ENCODE results near the gene FER. TPM values are rescaled to one million over a fixed set of nuclear protein-coding genes. Genes with fewer than 3 reads are reported as not detected.

The FER gene
- total and polyA plus RNA-seq, 2 of the 8 experiments (the other 6 are each of a cell fraction or from before 2014, with no cell fraction given) = 1.3 to 15.8 TPM

DNA sequence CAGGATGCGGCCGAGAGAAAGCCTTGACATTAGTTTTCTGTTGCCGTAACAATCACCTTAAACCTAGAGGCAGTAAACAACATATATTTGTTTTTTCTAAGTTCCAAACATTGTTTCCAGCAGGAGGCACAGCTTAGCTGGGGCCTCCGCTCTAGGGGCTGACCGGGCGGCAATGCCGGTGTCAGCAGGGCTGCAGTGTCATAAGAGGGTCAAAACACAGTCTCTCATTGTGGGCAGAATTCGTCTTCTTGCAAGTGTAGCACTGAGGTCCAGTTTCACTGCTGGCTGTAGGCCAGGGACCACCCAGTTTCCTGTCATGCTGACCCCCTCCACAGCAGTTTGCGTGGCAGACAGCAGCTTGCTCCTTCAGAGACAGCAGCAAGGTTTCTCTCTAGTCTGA is 475.8 kb downstream of the FER start:
- H2BK12ac ChIP-seq (ENCODE audit: low read depth, low read length) = no peak overlapping the region
- ChIA-PET POLR2A (ENCODE audit: partially characterized antibody) (no interaction called here), CTCF (ENCODE audit: partially characterized antibody) (no interaction called here)
- H3K36me3 ChIP-seq (ENCODE audit: control insufficient read depth in 2 of 4, insufficient read depth in 4 of 4, low read length in 3 of 4) = no peaks in the 10 kb centered on the region
- H3K4ac ChIP-seq (replicated peaks; ENCODE audit: insufficient read length, low read depth, low read length) = no peak overlapping the region
- FAIRE-seq (no peak), DNase-seq (ENCODE audit: low read depth in 1 of 2, low spot score in 2 of 2) (no peak)
- H2AFZ ChIP-seq (ENCODE audit: low read length) = 0 out of 2 replicates have a peak overlapping the region, but pooled peaks have one; percentile 74
- no peak overlapping the region for H4K91ac ChIP-seq (replicated peaks; ENCODE audit: insufficient read length, low read length)
- no peak overlapping the region for H2BK5ac ChIP-seq (ENCODE audit: low read depth, low read length)
- no peak overlapping the region for H3K23ac ChIP-seq (ENCODE audit: insufficient read length)
- H3K23me2 ChIP-seq (ENCODE audit: low read depth, low read length) = no peaks in the 10 kb centered on the region
- H3K79me2 ChIP-seq (ENCODE audit: control insufficient read depth in 1 of 2, insufficient read depth in 2 of 2, low read length in 2 of 2) = no peaks in the 10 kb centered on the region
- peaks cover 8 to 9% of the 10 kb centered on the region in 2 experiments; a peak in 2 of 4 replicates for H3K9me3 ChIP-seq (ENCODE audit: insufficient read depth in 2 of 2, low read depth in 1 of 2, low read length in 1 of 2)
- WGBS, 2 experiments (ENCODE audit: extremely low coverage in 1 of 2, insufficient coverage in 1 of 2, insufficient read length in 1 of 2, insufficient replicate concordance in 2 of 2, low coverage in 1 of 2, low lambda C conversion rate in 2 of 2, missing lambda C conversion rate in 1 of 2) = 85% methylated on average over 9 of the region's 9 CpGs; no CpG with 5 or more reads in 1 of the 2 experiments
- H3K27ac ChIP-seq (ENCODE audit: low read depth, low read length) = no peak overlapping the region
- no peaks in the 10 kb centered on the region for H3K4me1 ChIP-seq (replicated peaks in 1 of 4; ENCODE audit: control insufficient read depth in 3 of 4, insufficient read depth in 4 of 4, low read length in 3 of 4)
- H2BK15ac ChIP-seq (ENCODE audit: low read length) = no peak overlapping the region
- no peaks in the 10 kb centered on the region for H4K20me1 ChIP-seq (replicated peaks in 1 of 2; ENCODE audit: control insufficient read depth in 1 of 2, insufficient read depth in 2 of 2, low read length in 2 of 2)
- H3K18ac ChIP-seq (ENCODE audit: extremely low read depth, low read length) = no peak overlapping the region
- H3K56ac ChIP-seq (replicated peaks; ENCODE audit: insufficient read length, low read depth, low read length) = no peak overlapping the region
- no peak overlapping the region for H4K8ac ChIP-seq (ENCODE audit: extremely low read depth, insufficient read depth, low read length)
- no peaks in the 10 kb centered on the region for H3K27me3 ChIP-seq (replicated peaks in 1 of 4; ENCODE audit: control insufficient read depth in 3 of 4, extremely low read depth in 1 of 4, insufficient read depth in 3 of 4, low read length in 3 of 4)
- H4K5ac ChIP-seq (ENCODE audit: insufficient read length, low read depth, low read length) = no peak overlapping the region
- no peak overlapping the region for H2BK20ac ChIP-seq (ENCODE audit: low read length)
- no peak overlapping the region for H3K9ac ChIP-seq (replicated peaks in 1 of 4; ENCODE audit: extremely low read depth in 1 of 4, low read depth in 3 of 4, low read length in 3 of 4)
- no peak overlapping the region for H2BK120ac ChIP-seq (replicated peaks; ENCODE audit: low read depth, low read length)
- H3K14ac ChIP-seq (ENCODE audit: insufficient read length) = no peak overlapping the region
- no peak overlapping the region for H3K4me3 ChIP-seq (ENCODE audit: extremely low read depth in 1 of 4, insufficient read depth in 2 of 4, low read depth in 3 of 4, low read length in 4 of 4)
- no peaks in the 10 kb centered on the region for H3K79me1 ChIP-seq (ENCODE audit: low read depth, low read length)
- TF ChIP-seq TEAD4 (IDR thresholded peaks at IDR 0.05; ENCODE audit: low read depth, low read length) (no peak), RAD21 (IDR thresholded peaks at IDR 0.05 in 1 of 2, conservative IDR thresholded peaks at IDR 0.05 in 1 of 2; ENCODE audit: low read depth in 2 of 2, low read length in 2 of 2) (peak in 1 of 2 experiments; percentile 46; a peak in 1 of 4 replicates)
- no peak overlapping the region for H3K4me2 ChIP-seq (ENCODE audit: insufficient read depth in 1 of 2, low read depth in 2 of 2, low read length in 2 of 2)
- no peak overlapping the region for H2AK5ac ChIP-seq (ENCODE audit: low read depth, low read length)
